ENCODE measurements around the gene NLK.
"Not testable (repeated sequence)": the region's sequence is repeated elsewhere in the genome, so short reads cannot be mapped to it uniquely, and the experiment has no call there.

NLK gene

GRCh38 chr17:28074010-28074409 lies 31.5 kb downstream of the NLK start:
- no peak for DNase-seq

- DNase-seq, result no peak
Measured at GRCh38 chr17:28076144-28076543, 33.7 kb downstream of the NLK start.

GRCh38 chr17:28077140-28077539 lies 34.7 kb downstream of the NLK start:
- DNase-seq, result not testable (repeated sequence)

GRCh38 chr17:28078341-28079229 lies 36.1 kb downstream of the NLK start:
- DNase-seq, result no peak

GRCh38 chr17:28081467-28081866 lies 39.0 kb downstream of the NLK start:
- no peak for DNase-seq

- DNase-seq, result no peak
Measured at GRCh38 chr17:28085766-28086165, 43.3 kb downstream of the NLK start.

GRCh38 chr17:28086519-28086918 lies 44.0 kb downstream of the NLK start:
- peak; percentile 1 for DNase-seq

GRCh38 chr17:28087743-28088142 lies 45.3 kb downstream of the NLK start:
- DNase-seq, result no peak

GRCh38 chr17:28090551-28090950 lies 48.1 kb downstream of the NLK start:
- DNase-seq, result no peak

- DNase-seq, result no peak
Measured at GRCh38 chr17:28092088-28092487, 49.6 kb downstream of the NLK start.

- DNase-seq, result no peak
Measured at GRCh38 chr17:28093999-28094716, 51.7 kb downstream of the NLK start.

GRCh38 chr17:28096756-28097155 lies 54.3 kb downstream of the NLK start:
- DNase-seq, result no peak

GRCh38 chr17:28097254-28097653 lies 54.8 kb downstream of the NLK start:
- DNase-seq, result no peak

GRCh38 chr17:28097901-28098300 lies 55.4 kb downstream of the NLK start:
- DNase-seq, result no peak

GRCh38 chr17:28098591-28098990 lies 56.1 kb downstream of the NLK start:
- not testable (repeated sequence) for DNase-seq

- DNase-seq, result no peak
Measured at GRCh38 chr17:28100251-28100650, 57.8 kb downstream of the NLK start.

GRCh38 chr17:28100936-28101335 lies 58.5 kb downstream of the NLK start:
- DNase-seq, result no peak

- no peak for DNase-seq
Measured at GRCh38 chr17:28101919-28102318, 59.4 kb downstream of the NLK start.

GRCh38 chr17:28105501-28105900 lies 63.0 kb downstream of the NLK start:
- DNase-seq, result no peak

- DNase-seq, result no peak
Measured at GRCh38 chr17:28110184-28110583, 67.7 kb downstream of the NLK start.

- DNase-seq, result no peak
Measured at GRCh38 chr17:28112181-28112580, 69.7 kb downstream of the NLK start.

GRCh38 chr17:28112606-28113005 lies 70.1 kb downstream of the NLK start:
- DNase-seq, result peak; percentile 25

GRCh38 chr17:28113269-28113668 lies 70.8 kb downstream of the NLK start:
- DNase-seq, result no peak

- DNase-seq, result no peak
Measured at GRCh38 chr17:28115046-28115445, 72.6 kb downstream of the NLK start.

Measured in fibroblast of skin of abdomen (primary cell).